Measurements from ENCODE around the gene WDR77. TPM values are rescaled to one million over a fixed set of nuclear protein-coding genes. Genes with fewer than 3 reads are reported as not detected.

The WDR77 gene
- total RNA-seq, 3 donors from 2014 or later = 89.6 to 95.0 (median 93.7) TPM

- ATAC-seq = no peak
- no peaks in the 10 kb centered on the region for H3K27me3 Mint-ChIP-seq (ENCODE audit: low read depth)
These were observed 9.3 kb downstream of the WDR77 start for GRCh38 chr1:111439461-111440351.

GRCh38 chr1:111436726-111437125, 12.3 kb downstream of the WDR77 start:
- H3K9me3 Mint-ChIP-seq = no peaks in the 10 kb centered on the region
- ATAC-seq (no peak), DNase-seq (no peak)
- H3K4me1 Mint-ChIP-seq (ENCODE audit: low read depth) = peaks cover 7% of the 10 kb centered on the region
- H3K4me3 Mint-ChIP-seq = no peak overlapping the region
- peaks cover 31% of the 10 kb centered on the region for H3K36me3 Mint-ChIP-seq (ENCODE audit: insufficient read depth)
- no peaks in the 10 kb centered on the region for H3K27me3 Mint-ChIP-seq (ENCODE audit: low read depth)

More at GRCh38 chr1:111439461-111440351, 9.3 kb downstream of the WDR77 start:
- H3K9me3 Mint-ChIP-seq = no peaks in the 10 kb centered on the region
- peaks cover 54% of the 10 kb centered on the region for H3K36me3 Mint-ChIP-seq (ENCODE audit: insufficient read depth)
- DNase-seq = no peak
- no peak overlapping the region for H3K4me3 Mint-ChIP-seq
- H3K4me1 Mint-ChIP-seq (ENCODE audit: low read depth) = peaks cover 26% of the 10 kb centered on the region

- Mint-ChIP-seq H3K4me1 (ENCODE audit: low read depth) (peaks cover 2% of the 10 kb centered on the region), H3K36me3 (ENCODE audit: insufficient read depth) (peaks cover 12% of the 10 kb centered on the region), H3K4me3 (no peak overlapping the region), H3K9me3 (no peaks in the 10 kb centered on the region), H3K27me3 (ENCODE audit: low read depth) (no peaks in the 10 kb centered on the region)
- DNase-seq (no peak), ATAC-seq (no peak)
These were observed 24.8 kb downstream of the WDR77 start for GRCh38 chr1:111424281-111424680.

GRCh38 chr1:111422546-111423391, 26.3 kb downstream of the WDR77 start:
- no peak for ATAC-seq
- Mint-ChIP-seq H3K9me3 (no peaks in the 10 kb centered on the region), H3K36me3 (ENCODE audit: insufficient read depth) (peaks cover 24% of the 10 kb centered on the region), H3K27me3 (ENCODE audit: low read depth) (no peaks in the 10 kb centered on the region), H3K4me1 (ENCODE audit: low read depth) (peaks cover 2% of the 10 kb centered on the region), H3K4me3 (no peak overlapping the region)
- no peak for DNase-seq

GRCh38 chr1:111420377-111420776, 28.7 kb downstream of the WDR77 start:
- Mint-ChIP-seq H3K4me1 (ENCODE audit: low read depth) (no peaks in the 10 kb centered on the region), H3K9me3 (no peaks in the 10 kb centered on the region), H3K27me3 (ENCODE audit: low read depth) (no peaks in the 10 kb centered on the region), H3K4me3 (no peak overlapping the region), H3K36me3 (ENCODE audit: insufficient read depth) (peaks cover 36% of the 10 kb centered on the region)
- DNase-seq (no peak), ATAC-seq (no peak)

- Mint-ChIP-seq H3K4me1 (ENCODE audit: low read depth) (no peaks in the 10 kb centered on the region), H3K36me3 (ENCODE audit: insufficient read depth) (peaks cover 41% of the 10 kb centered on the region)
These were observed 30.0 kb downstream of the WDR77 start for GRCh38 chr1:111419037-111419436.

GRCh38 chr1:111417755-111418154, 31.3 kb downstream of the WDR77 start:
- H3K4me1 Mint-ChIP-seq (ENCODE audit: low read depth) = no peaks in the 10 kb centered on the region
- no peak for DNase-seq
- ATAC-seq = no peak
- peaks cover 43% of the 10 kb centered on the region for H3K36me3 Mint-ChIP-seq (ENCODE audit: insufficient read depth)
- no peaks in the 10 kb centered on the region for H3K27me3 Mint-ChIP-seq (ENCODE audit: low read depth)
- H3K9me3 Mint-ChIP-seq = no peaks in the 10 kb centered on the region
- no peak overlapping the region for H3K4me3 Mint-ChIP-seq

More at GRCh38 chr1:111419037-111419436, 30.0 kb downstream of the WDR77 start:
- no peak for ATAC-seq
- H3K4me3 Mint-ChIP-seq = no peak overlapping the region
- no peaks in the 10 kb centered on the region for H3K9me3 Mint-ChIP-seq
- H3K27me3 Mint-ChIP-seq (ENCODE audit: low read depth) = no peaks in the 10 kb centered on the region
- no peak for DNase-seq

- no peaks in the 10 kb centered on the region for H3K27me3 Mint-ChIP-seq (ENCODE audit: low read depth)
- ATAC-seq = no peak
- no peak for DNase-seq
- no peaks in the 10 kb centered on the region for H3K9me3 Mint-ChIP-seq
- peaks cover 33% of the 10 kb centered on the region for H3K36me3 Mint-ChIP-seq (ENCODE audit: insufficient read depth)
- no peaks in the 10 kb centered on the region for H3K4me1 Mint-ChIP-seq (ENCODE audit: low read depth)
- H3K4me3 Mint-ChIP-seq = no peak overlapping the region
These were observed 33.6 kb downstream of the WDR77 start for GRCh38 chr1:111415461-111415860.

GRCh38 chr1:111414756-111415155, 34.3 kb downstream of the WDR77 start:
- H3K9me3 Mint-ChIP-seq = no peaks in the 10 kb centered on the region
- H3K36me3 Mint-ChIP-seq (ENCODE audit: insufficient read depth) = peaks cover 32% of the 10 kb centered on the region
- no peak overlapping the region for H3K4me3 Mint-ChIP-seq
- H3K27me3 Mint-ChIP-seq (ENCODE audit: low read depth) = no peaks in the 10 kb centered on the region
- no peak for ATAC-seq
- H3K4me1 Mint-ChIP-seq (ENCODE audit: low read depth) = no peaks in the 10 kb centered on the region
- no peak for DNase-seq

GRCh38 chr1:111412839-111413238, 36.2 kb downstream of the WDR77 start:
- Mint-ChIP-seq H3K4me3 (no peak overlapping the region), H3K9me3 (no peaks in the 10 kb centered on the region), H3K4me1 (ENCODE audit: low read depth) (no peaks in the 10 kb centered on the region), H3K27me3 (ENCODE audit: low read depth) (no peaks in the 10 kb centered on the region), H3K36me3 (ENCODE audit: insufficient read depth) (peaks cover 19% of the 10 kb centered on the region)
- DNase-seq (no peak), ATAC-seq (no peak)

GRCh38 chr1:111407301-111407700, 41.8 kb downstream of the WDR77 start:
- no peak for DNase-seq
- H3K36me3 Mint-ChIP-seq (ENCODE audit: insufficient read depth) = no peaks in the 10 kb centered on the region
- no peaks in the 10 kb centered on the region for H3K27me3 Mint-ChIP-seq (ENCODE audit: low read depth)
- no peak overlapping the region for H3K4me3 Mint-ChIP-seq
- ATAC-seq = no peak
- peaks cover 32% of the 10 kb centered on the region for H3K4me1 Mint-ChIP-seq (ENCODE audit: low read depth)
- no peaks in the 10 kb centered on the region for H3K9me3 Mint-ChIP-seq

GRCh38 chr1:111406321-111406768, 42.7 kb downstream of the WDR77 start:
- H3K4me3 Mint-ChIP-seq = peak overlapping the region; percentile 8
- peak; percentile 15 for DNase-seq
- H3K27me3 Mint-ChIP-seq (ENCODE audit: low read depth) = no peaks in the 10 kb centered on the region
- peak; percentile 91 to 97 for ATAC-seq
- H3K36me3 Mint-ChIP-seq (ENCODE audit: insufficient read depth) = no peaks in the 10 kb centered on the region
- peaks cover 37% of the 10 kb centered on the region for H3K4me1 Mint-ChIP-seq (ENCODE audit: low read depth)
- no peaks in the 10 kb centered on the region for H3K9me3 Mint-ChIP-seq

GRCh38 chr1:111404588-111404987, 44.5 kb downstream of the WDR77 start:
- ATAC-seq = no peak

GRCh38 chr1:111402083-111402482, 47.0 kb downstream of the WDR77 start:
- ATAC-seq (peak; percentile 75 to 86), DNase-seq (no peak)
- Mint-ChIP-seq H3K27me3 (ENCODE audit: low read depth) (no peaks in the 10 kb centered on the region), H3K9me3 (no peaks in the 10 kb centered on the region), H3K4me3 (no peak overlapping the region), H3K36me3 (ENCODE audit: insufficient read depth) (no peaks in the 10 kb centered on the region), H3K4me1 (ENCODE audit: low read depth) (peaks cover 44% of the 10 kb centered on the region)

More at GRCh38 chr1:111404588-111404987, 44.5 kb downstream of the WDR77 start:
- Mint-ChIP-seq H3K4me3 (no peak overlapping the region), H3K4me1 (ENCODE audit: low read depth) (peaks cover 42% of the 10 kb centered on the region), H3K9me3 (no peaks in the 10 kb centered on the region), H3K36me3 (ENCODE audit: insufficient read depth) (no peaks in the 10 kb centered on the region), H3K27me3 (ENCODE audit: low read depth) (no peaks in the 10 kb centered on the region)
- DNase-seq = no peak

Measured in activated T-cell treated with anti-CD3 and anti-CD28 coated beads, Interleukin-2, amount 50 U/mL, for 4 hours (primary cell).